ENCODE results near the gene FOLR1.

GRCh38 chr11:72244060-72244360, 52.1 kb downstream of the FOLR1 start, which contains the start of gene PHOX2A:
- TF ChIP-seq CTCF (conservative IDR thresholded peaks at IDR 0.05; ENCODE audit: low read length) (no peak), EZH2phosphoT487 (IDR thresholded peaks at IDR 0.05; ENCODE audit: borderline replicate concordance) (no peak)
